B cell (primary cell): ENCODE results near the gene THUMPD3. TPM values are rescaled to one million over a fixed set of nuclear protein-coding genes. Genes with fewer than 3 reads are reported as not detected.

Experiments
- ATAC-seq: fragments of 200-7000 bp; cut with Tn5 transposase; one replicate; pipeline ENCODE4 v1.10.0; 2021; ENCODE audit warnings: low read depth, mild to moderate bottlenecking, moderate number of reproducible peaks, moderate library complexity
- CTCF ChIA-PET: fragments of 350-600 bp; sonication (Branson Sonifier 250); formaldehyde crosslinking; loops from one replicate; lab custom pipeline; 2021; ENCODE audit warnings: antibody characterized with exemption, inconsistent platforms; lab: Charles Lee
- POLR2A ChIA-PET: fragments of 350-600 bp; sonication (Branson Sonifier 250); formaldehyde crosslinking; loops from one replicate; lab custom pipeline; 2021; ENCODE audit warnings: antibody characterized with exemption; lab: Charles Lee
- DNase-seq: peaks from one replicate; pipeline ENCODE4 v3.0.0; 2013
- H2AFZ ChIP-seq: 2 replicates; pipeline ENCODE4 v1.6.1; 2012; ENCODE audit warnings: mild to moderate bottlenecking, low read depth, low read length; ENCODE audit not compliant: insufficient read depth, poor library complexity, severe bottlenecking
- H3K27ac ChIP-seq, 2 donors: 1 replicate in 1 of 2; 2 replicates in 1 of 2; pipeline ENCODE4 v1.5.1; 2012 to 2013; ENCODE audit warnings: low read length in 2 of 2, mild to moderate bottlenecking in 2 of 2, moderate library complexity in 1 of 2
- H3K27me3 ChIP-seq, 4 experiments: fragments of 200-600 bp in 1 of 4; sonication (generic) in 1 of 4; replicated peaks in 1 of 4; 1 replicate in 2 of 4; 2 replicates in 2 of 4; pipeline versions ENCODE4 v1.6.1 to v1.7.0; 2013 to 2016; ENCODE audit warnings: low read length in 3 of 4, mild to moderate bottlenecking in 2 of 4, mixed read lengths in 1 of 4, moderate library complexity in 1 of 4; ENCODE audit not compliant: insufficient read depth in 4 of 4, control insufficient read depth in 3 of 4; ENCODE audit errors: control extremely low read depth in 1 of 4
- H3K36me3 ChIP-seq, 2 experiments: replicated peaks in 1 of 2; 1 replicate in 1 of 2; 2 replicates in 1 of 2; pipeline versions ENCODE4 v1.6.1 to v1.7.1; 2013; ENCODE audit warnings: low read length in 1 of 2; ENCODE audit not compliant: insufficient read depth in 2 of 2, control insufficient read depth in 1 of 2; ENCODE audit errors: control extremely low read depth in 1 of 2, extremely low read depth in 1 of 2
- H3K4me1 ChIP-seq, 2 donors: fragments of 200-600 bp in 1 of 2; sonication (generic) in 1 of 2; 1 replicate in 1 of 2; 2 replicates in 1 of 2; pipeline versions ENCODE4 v1.5.1 to v1.6.1; 2013 to 2017; ENCODE audit warnings: low read length in 2 of 2; ENCODE audit not compliant: control insufficient read depth in 2 of 2, insufficient read depth in 2 of 2
- H3K4me2 ChIP-seq: replicated peaks from 2 replicates; pipeline ENCODE3; 2012; ENCODE audit warnings: mild to moderate bottlenecking, low read depth, low read length; ENCODE audit not compliant: poor library complexity, severe bottlenecking
- H3K4me3 ChIP-seq, 5 experiments: fragments of 200-600 bp in 1 of 5; sonication (generic) in 1 of 5; 1 replicate in 3 of 5; 2 replicates in 2 of 5; pipeline versions ENCODE4 v1.5.1 to v1.7.0; 2011 to 2016; ENCODE audit warnings: low read length in 4 of 5, mild to moderate bottlenecking in 4 of 5, low read depth in 2 of 5, control low read depth in 1 of 5, moderate library complexity in 1 of 5; ENCODE audit not compliant: insufficient read depth in 1 of 5; ENCODE audit errors: control extremely low read depth in 1 of 5, extremely low read depth in 1 of 5
- H3K79me2 ChIP-seq: fragments of 200-600 bp; sonication (generic); one replicate; pipeline ENCODE4 v1.6.0; 2016; ENCODE audit warnings: low read length; ENCODE audit not compliant: control insufficient read depth, insufficient read depth
- H3K9ac ChIP-seq: fragments of 200-600 bp; sonication (generic); 2 replicates; pipeline ENCODE4 v1.6.1; 2017; ENCODE audit warnings: mild to moderate bottlenecking, low read length, moderate library complexity
- H3K9me3 ChIP-seq, 3 donors: one replicate each; pipeline versions ENCODE4 v1.6.1 to v1.7.1; 2013; ENCODE audit warnings: low read length in 2 of 3; ENCODE audit not compliant: control insufficient read depth in 2 of 3, insufficient read depth in 1 of 3; ENCODE audit errors: control extremely low read depth in 1 of 3
- H4K20me1 ChIP-seq: 2 replicates; pipeline ENCODE4 v1.6.0; 2012; ENCODE audit warnings: mild to moderate bottlenecking, low read length; ENCODE audit not compliant: insufficient read depth, control insufficient read depth, poor library complexity, severe bottlenecking
- H3K27ac Mint-ChIP-seq: one replicate; pipeline ENCODE4 v1.8.0; 2021; ENCODE audit warnings: mixed read lengths
- H3K27me3 Mint-ChIP-seq: one replicate; pipeline ENCODE4 v1.8.0; 2021; ENCODE audit warnings: mixed read lengths
- H3K4me1 Mint-ChIP-seq: one replicate; pipeline ENCODE4 v1.8.0; 2021; ENCODE audit warnings: mixed read lengths
- H3K4me3 Mint-ChIP-seq: one replicate; pipeline ENCODE4 v1.8.0; 2021; ENCODE audit warnings: mixed read lengths
- H3K9me3 Mint-ChIP-seq: one replicate; pipeline ENCODE4 v1.8.0; 2022; ENCODE audit warnings: mixed read lengths; ENCODE audit not compliant: insufficient read depth
- CTCF ChIP-seq: fragments of 200-600 bp; IDR thresholded peaks from one replicate; pipeline ENCODE4 v1.8.0; 2022; ENCODE audit warnings: antibody characterized with exemption, mild to moderate bottlenecking
- EZH2 ChIP-seq: IDR thresholded peaks from 2 replicates; pipeline ENCODE4 v1.6.1; 2012; ENCODE audit warnings: borderline replicate concordance, low read depth, mild to moderate bottlenecking, moderate library complexity, low read length; ENCODE audit not compliant: insufficient read depth, poor library complexity, severe bottlenecking
- WGBS: methylation state at CpG from one replicate; pipeline ENCODE4 v1.1.5; 2013; ENCODE audit warnings: missing lambda C conversion rate; ENCODE audit not compliant: insufficient coverage; 5-methylcytosine and 5-hydroxymethylcytosine counted together
- intact Hi-C: fragments of 100-400 bp; cut with micrococcal nuclease; formaldehyde crosslinking; loops from one replicate; pipeline ENCODE4 v1.10.0; 2022
- polyA plus RNA-seq: library from polyadenylated mRNA; depleted of rRNA; stranded (reverse); fragments of >200 nt; gene quantifications from 2 replicates; pipeline ENCODE4 v1.2.3, GENCODE V29; 2012
- total RNA-seq, 2 donors: library from RNA; stranded (reverse); fragments of 120-200 nt in 1 of 2; gene quantifications; 1 replicate in 1 of 2; 2 replicates in 1 of 2; pipeline versions ENCODE4 v1.2.3 to v1.2.4, GENCODE V29; 2013 to 2022

Gene THUMPD3
- total and polyA plus RNA-seq, 2 donors (not counting 1 experiment from before 2014, with no cell fraction given) = 10.1 to 32.1 TPM

GRCh38 chr3:9390265-9390888 is 27.5 kb downstream of the THUMPD3 start:
- no peak overlapping the region for H3K27ac Mint-ChIP-seq
- H3K4me1 Mint-ChIP-seq = peaks cover 37% of the 10 kb centered on the region
- H3K27me3 Mint-ChIP-seq = no peaks in the 10 kb centered on the region
- CTCF ChIA-PET = no interaction called here
- no peaks in the 10 kb centered on the region for H3K27me3 ChIP-seq
- H3K9me3 ChIP-seq = no peaks in the 10 kb centered on the region
- TF ChIP-seq CTCF (no peak), EZH2 (no peak)
- H4K20me1 ChIP-seq = peaks cover 51% of the 10 kb centered on the region
- H3K79me2 ChIP-seq = peaks cover 86% of the 10 kb centered on the region
- no peak overlapping the region for H3K27ac ChIP-seq
- no peak overlapping the region for H2AFZ ChIP-seq
- H3K4me3 ChIP-seq = no peak overlapping the region
- no peaks in the 10 kb centered on the region for H3K9me3 Mint-ChIP-seq
- H3K9ac ChIP-seq = no peak overlapping the region
- H3K36me3 ChIP-seq = peaks cover 26 to 78% of the 10 kb centered on the region in 2 experiments
- intact Hi-C loops = no loop called here
- POLR2A ChIA-PET = no interaction called here
- peaks cover 9 to 23% of the 10 kb centered on the region in 2 donors for H3K4me1 ChIP-seq
- ATAC-seq (no peak), DNase-seq (no peak)
- WGBS = 100% methylated on average over 1 of the region's 5 CpGs
- H3K4me3 Mint-ChIP-seq = no peak overlapping the region
- no peak overlapping the region for H3K4me2 ChIP-seq

GRCh38 chr3:9392041-9392440 is 29.2 kb downstream of the THUMPD3 start:
- H3K36me3 ChIP-seq = peaks cover 23 to 66% of the 10 kb centered on the region in 2 experiments
- H3K27ac Mint-ChIP-seq = peak overlapping the region; percentile 53

More at GRCh38 chr3:9392041-9392440, 29.2 kb downstream of the THUMPD3 start:
- POLR2A ChIA-PET = no interaction called here
- peaks cover 61% of the 10 kb centered on the region for H4K20me1 ChIP-seq
- no peak overlapping the region for H3K9ac ChIP-seq
- Mint-ChIP-seq H3K9me3 (no peaks in the 10 kb centered on the region), H3K4me1 (peaks cover 36% of the 10 kb centered on the region), H3K27me3 (no peaks in the 10 kb centered on the region), H3K4me3 (no peak overlapping the region)
- H3K4me3 ChIP-seq = no peak overlapping the region
- peaks cover 17 to 29% of the 10 kb centered on the region in 2 donors for H3K4me1 ChIP-seq
- CTCF ChIA-PET = interaction anchor here (1.0 to 2.8 kb wide), 2 partner anchors 39 to 60 kb away, joined by 5 to 12 read pairs; no protein-coding TSS in a partner anchor
- H3K27ac ChIP-seq = peak overlapping the region in 1 of 2 donors; percentile 94
- no peak overlapping the region for H2AFZ ChIP-seq
- H3K4me2 ChIP-seq = peak overlapping the region; percentile 5
- no peak for DNase-seq
- no peaks in the 10 kb centered on the region for H3K27me3 ChIP-seq
- TF ChIP-seq CTCF (no peak), EZH2 (no peak)
- peaks cover 87% of the 10 kb centered on the region for H3K79me2 ChIP-seq
- intact Hi-C loops = no loop called here
- no peaks in the 10 kb centered on the region for H3K9me3 ChIP-seq
- WGBS = no CpG with 5 or more reads among the region's 1 CpG
- no peak for ATAC-seq
